Mammary epithelial cell (primary cell): ENCODE results near the gene RBPJ.

ENCODE experiments used
- EZH2 ChIP-seq: IDR thresholded peaks from 2 replicates; pipeline ENCODE4 v1.6.1; 2012; ENCODE audit warnings: low read length, inconsistent platforms, borderline replicate concordance
- TF ChIP-seq, protein P1 (sequence below), 2 donors: IDR thresholded peaks in 1 of 2; conservative IDR thresholded peaks in 1 of 2; 2 replicates each; pipeline ENCODE4 v1.5.1; 2011 to 2012; ENCODE audit warnings: inconsistent platforms in 2 of 2, low read length in 2 of 2, mild to moderate bottlenecking in 2 of 2, control low read depth in 1 of 2, low read depth in 1 of 2; ENCODE audit not compliant: insufficient read depth in 1 of 2; ENCODE audit errors: extremely low read depth in 1 of 2

DNA sequence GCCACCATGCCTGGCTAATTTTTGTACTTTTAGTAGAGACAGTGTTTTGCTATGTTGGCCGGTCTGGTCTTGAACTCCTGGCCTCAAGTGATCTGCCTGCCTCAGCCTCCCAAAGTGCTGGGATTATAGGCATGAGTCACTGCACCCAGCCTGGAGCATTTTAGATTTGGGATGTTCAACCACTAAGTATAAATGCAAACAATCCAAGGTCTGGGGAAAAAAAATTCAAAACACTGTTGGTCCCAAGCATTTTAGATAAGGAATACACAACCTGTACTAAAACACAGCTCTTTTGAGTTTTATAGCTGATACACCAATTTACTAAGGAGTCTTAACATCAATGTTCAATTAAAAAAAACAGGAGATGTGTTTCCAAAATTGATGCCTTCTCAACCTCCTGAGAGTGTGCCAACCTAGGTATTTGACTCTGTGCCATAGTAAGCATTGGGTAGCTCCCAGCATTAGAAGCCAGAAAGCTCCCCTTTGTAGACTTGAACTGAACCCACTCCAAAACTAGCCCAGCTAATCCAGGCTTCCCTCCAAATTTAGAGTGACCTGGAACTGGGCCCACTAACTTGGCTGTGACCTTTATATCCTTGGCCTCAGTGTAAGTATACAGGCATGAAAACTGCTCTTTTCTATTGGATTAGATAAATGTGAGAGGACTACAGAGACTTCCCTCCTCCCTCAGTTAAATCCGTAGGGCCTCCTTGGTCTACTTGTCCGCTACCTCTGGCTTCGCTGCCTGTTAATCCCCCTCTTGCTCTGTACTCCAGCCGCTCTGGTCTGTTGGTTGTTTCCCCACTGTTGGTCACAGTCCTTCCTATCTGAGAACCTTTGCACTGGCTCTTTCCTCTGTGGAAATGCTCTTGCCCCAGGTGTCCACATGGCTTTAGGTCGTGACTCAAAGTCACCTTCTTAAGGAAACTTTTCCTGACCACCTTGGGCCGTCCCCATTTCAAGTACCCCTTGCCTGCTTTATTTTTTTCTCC lies 91.9 kb downstream of the RBPJ start:
- TF ChIP-seq, protein P1, sequence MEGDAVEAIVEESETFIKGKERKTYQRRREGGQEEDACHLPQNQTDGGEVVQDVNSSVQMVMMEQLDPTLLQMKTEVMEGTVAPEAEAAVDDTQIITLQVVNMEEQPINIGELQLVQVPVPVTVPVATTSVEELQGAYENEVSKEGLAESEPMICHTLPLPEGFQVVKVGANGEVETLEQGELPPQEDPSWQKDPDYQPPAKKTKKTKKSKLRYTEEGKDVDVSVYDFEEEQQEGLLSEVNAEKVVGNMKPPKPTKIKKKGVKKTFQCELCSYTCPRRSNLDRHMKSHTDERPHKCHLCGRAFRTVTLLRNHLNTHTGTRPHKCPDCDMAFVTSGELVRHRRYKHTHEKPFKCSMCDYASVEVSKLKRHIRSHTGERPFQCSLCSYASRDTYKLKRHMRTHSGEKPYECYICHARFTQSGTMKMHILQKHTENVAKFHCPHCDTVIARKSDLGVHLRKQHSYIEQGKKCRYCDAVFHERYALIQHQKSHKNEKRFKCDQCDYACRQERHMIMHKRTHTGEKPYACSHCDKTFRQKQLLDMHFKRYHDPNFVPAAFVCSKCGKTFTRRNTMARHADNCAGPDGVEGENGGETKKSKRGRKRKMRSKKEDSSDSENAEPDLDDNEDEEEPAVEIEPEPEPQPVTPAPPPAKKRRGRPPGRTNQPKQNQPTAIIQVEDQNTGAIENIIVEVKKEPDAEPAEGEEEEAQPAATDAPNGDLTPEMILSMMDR (conservative IDR thresholded peaks at IDR 0.05 in 1 of 2, IDR thresholded peaks at IDR 0.05 in 1 of 2; ENCODE audit: extremely low read depth in 1 of 2, insufficient read depth in 1 of 2, low read depth in 1 of 2, low read length in 2 of 2), result no peak
- TF ChIP-seq EZH2, result no peak
